HG03196 (cell line): ENCODE measurements around the gene TMEM30B.
"Not testable (repeated sequence)": the region's sequence is repeated elsewhere in the genome, so short reads cannot be mapped to it uniquely, and the experiment has no call there.

Experiments
- ATAC-seq: cut with Tn5 transposase; IDR thresholded peaks from one replicate; pipeline ENCODE4 v1.9.1; 2021; ENCODE audit not compliant: unreplicated experiment

Gene TMEM30B

DNA sequence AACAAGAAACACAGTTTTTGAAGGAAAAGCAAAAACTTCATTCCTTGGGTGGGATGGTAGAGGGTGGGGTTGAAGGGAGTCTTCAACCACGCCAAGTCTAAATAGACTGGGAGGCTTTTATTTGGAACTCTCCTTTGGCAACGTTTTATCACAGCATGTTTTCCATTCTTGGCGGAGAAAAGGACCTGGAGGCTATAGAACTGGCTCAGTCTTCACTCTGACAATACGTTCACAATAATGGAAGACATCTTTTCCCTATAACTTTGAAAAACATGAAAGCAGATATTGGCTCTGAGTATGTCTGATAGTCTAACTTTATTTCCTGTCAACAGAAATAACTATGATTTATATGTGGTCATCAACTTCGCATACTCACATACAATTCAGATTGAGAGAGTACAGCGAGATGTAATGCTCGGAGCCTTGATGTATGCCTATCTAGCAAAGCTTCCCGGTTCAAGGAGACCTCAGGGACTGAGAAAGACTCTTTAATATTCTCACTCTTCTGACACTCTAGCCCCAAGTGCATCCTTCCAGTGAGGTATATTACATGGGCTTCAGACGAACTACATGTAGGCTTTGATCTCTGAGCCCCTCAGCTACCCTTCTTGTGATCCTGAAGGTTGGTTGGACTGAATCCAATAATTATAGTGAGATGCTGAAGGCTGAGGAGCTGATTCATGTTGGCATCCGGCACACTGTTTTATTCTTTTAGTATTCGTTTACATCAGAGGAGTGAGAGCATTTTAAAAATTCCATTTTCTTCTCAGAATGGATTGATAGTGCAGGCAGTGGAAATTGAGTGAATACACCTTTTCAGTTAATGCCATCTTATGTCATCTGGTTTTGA lies 14.0 kb downstream of the TMEM30B start:
- no peak for ATAC-seq

DNA sequence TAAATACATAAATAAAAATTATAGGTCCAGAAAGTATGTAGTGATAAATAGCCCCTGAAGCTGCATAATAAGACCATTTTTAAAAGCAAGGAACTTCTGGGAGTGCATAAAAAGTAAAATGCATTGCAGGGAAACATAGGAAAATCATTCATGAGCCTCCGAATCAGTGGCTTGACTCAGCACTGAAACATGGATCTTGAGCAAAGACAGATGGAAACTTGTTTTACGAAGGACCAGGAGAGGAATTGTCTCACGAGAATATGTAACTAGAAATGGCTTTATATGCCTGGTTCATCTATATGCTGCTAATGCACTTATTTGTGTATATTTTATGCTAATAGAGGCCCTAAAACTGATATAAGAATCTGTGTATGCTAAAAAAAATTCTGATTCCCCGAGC lies 14.7 kb downstream of the TMEM30B start:
- ATAC-seq: no peak

DNA sequence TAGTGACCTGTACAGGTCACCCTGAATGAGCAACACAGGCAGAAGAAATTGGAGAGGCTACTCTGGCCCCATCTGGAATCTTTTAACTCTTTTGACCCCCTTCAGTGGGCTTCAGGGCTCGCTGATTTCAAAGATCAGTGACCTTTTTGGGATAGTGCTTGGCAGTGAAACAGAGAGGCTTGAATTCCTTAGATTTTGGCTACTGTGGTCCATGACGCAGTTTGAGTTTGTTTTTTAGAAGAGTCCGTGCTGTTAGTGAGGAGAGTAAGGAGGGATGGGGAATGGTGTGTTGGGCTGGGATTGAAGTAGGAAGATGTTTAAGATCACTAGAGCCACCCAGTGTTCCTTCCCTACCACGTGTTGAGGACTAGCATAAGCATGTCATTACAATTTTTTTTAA lies 16.5 kb downstream of the TMEM30B start:
- ATAC-seq: no peak

DNA sequence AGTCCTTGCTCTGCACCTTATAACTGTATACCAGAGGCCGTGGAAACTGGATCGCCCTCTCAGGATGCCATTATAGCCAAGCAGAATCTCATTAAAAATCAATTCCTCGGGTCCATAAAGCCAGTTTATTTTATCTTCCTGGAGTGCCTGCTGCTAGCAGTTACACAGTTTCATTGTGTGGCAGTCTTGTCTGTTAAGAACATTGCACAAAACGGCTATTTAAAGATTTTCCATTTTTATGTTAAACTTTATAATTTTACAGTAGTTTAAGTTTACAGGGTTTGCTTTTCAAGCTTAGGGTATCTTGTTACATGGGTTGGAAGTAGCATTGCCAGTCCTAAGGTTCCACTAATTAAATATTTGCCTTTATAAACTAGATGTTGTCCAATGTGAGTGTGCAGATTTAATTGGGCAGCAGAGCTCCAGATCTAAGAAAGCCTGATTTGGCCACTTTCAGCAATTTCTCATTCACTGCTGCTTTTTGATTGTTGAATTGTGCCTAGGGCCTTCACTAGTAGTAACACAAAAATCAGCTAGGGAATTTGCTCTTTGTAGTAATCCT lies 17.0 kb downstream of the TMEM30B start:
- ATAC-seq: no peak

DNA sequence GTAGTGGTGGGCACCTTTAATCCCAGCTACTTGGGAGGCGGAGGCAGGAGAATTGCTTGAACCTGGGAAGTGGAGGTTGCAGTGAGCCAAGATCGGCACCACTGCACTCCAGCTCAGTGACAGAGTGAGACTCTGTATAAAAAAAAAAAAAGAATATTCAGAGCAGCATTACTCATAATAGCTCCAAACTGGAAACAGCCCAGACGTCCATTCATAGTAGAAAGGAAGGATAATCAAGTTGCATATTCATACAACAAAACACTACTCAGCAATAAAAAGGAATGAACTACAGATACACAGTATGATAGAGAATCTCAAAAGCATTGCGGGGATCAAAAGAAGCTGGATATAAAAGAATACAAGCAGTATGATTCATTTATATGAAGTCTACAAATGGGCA lies 19.1 kb downstream of the TMEM30B start:
- no peak for ATAC-seq

DNA sequence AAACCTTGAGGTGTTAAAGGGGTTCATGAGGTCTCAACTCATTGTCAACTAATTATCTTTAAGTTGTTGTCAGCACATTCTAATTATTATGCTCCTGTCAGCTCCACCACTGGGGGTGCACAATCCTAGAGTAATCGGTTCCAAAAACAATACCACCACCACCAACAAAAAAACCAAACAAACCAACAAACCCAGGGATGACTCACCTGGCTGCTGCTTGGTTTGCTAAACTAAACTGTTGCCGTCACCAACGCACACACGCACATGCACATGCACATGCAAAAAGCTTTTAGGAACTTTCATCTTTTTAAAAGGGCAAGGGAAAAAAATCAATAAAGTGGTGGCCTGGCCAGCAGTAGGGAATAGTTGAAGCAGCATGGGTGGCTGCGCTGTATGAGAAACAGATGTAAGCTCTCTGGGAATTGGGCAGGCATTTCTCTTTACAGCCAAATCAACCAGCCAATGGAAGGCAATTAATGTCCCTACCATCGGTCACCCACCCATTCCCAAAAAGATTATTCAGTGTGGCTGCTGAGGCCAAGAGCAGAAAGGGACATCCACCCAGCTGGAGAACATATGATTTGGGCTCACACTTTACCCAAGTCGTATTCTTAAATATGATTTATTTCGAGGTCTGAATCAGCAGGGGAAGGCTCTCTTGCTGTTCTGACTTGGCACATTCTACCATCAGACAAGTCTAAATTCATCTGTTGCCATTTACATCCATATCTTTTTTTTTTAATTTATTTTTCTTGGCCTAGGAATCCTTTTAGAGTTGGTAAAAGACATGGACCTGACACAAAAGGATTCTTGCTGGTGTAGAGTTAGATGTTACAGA lies 20.0 kb downstream of the TMEM30B start:
- ATAC-seq: no peak

DNA sequence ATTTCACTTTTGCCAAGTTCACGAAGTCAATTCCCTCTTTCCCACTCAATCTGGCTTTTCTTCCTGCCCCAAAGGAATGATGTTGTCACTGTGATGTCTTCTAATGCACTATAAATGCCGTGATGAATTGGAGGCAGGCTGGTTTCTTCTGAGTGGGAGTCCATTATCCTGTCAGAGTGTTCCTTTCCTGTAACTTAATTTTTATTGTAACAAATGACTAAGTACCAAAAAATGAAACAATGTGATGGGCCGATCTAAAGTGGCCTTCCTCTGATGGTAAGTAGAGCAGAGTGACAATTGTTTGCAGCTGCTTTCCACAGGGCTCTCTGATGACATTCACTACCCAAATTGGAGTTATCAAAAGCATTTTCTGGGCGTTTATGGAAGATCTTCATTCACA lies 22.2 kb downstream of the TMEM30B start:
- no peak for ATAC-seq

DNA sequence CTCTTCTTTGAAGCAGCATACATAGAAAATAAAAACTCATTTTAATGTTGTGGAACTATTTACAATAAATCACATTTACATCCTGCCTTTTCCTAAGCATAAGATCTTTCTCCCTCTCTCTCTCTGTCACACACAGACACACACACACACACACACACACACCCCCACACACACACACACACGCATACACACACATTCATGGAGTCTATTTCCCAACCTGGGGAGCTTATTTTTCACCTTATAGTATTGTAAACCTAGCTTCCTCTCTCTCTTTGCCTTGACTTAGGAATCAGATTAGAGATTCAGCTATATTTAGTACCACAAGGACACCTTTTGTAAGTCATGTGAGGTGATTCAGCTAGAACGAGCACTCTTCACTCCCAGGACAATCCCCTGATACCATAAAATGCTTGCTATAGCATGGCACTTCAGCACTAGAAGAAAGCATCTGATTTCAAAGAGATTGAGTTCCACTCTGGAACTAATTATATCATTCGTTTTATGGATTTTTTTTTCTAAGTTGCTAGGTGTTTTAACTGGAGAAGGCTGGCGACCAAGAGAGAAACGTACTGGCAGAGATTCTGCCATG lies 23.6 kb downstream of the TMEM30B start:
- no peak for ATAC-seq

DNA sequence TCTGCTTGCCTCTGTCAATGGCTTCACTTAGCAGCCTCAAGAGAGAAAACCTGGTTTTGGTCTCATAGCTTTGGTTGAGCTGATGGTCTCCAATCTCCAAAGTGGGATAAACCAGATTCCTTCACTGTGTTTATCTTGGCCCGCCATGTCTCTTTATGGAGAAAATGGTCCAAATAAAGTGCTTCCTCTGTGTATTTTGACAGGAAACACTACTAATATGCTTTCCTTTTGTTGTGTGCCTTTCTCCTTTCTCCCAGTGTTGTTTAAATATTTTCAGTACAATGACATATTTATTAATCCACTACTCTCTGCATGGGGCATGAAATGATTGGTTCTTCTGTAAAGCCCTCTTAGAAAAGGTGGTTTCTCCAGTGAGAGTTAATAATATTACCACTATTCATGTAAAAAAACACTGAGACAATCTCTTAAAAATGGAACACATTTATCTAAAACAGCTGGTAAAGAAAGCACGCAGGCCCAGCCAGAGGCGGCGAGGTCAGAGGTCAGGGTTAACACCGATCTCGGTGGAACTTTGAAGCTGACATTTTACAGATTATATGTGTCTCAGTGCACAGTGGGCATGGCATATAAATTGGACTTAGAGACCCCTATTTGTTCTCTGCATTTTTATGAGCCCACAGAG lies 24.2 kb downstream of the TMEM30B start:
- no peak for ATAC-seq

DNA sequence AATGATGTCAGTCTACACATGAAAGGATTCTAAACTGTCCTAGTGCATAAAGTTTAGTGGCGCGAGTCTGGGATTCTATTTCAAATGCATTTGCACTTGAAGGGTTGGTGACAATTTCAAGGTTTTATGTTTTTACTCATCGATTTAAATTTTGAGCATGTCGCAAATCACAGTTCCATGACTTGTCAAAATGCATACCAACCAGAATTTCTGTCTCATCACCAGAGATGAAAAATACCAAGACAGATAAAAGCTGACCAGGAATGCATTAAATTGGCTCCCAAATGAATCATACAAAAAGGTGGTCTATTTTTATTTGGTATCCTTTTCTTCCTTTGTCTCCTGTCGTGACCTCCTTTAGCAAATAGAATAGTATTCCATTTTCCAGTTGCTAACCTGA lies 25.2 kb downstream of the TMEM30B start:
- no peak for ATAC-seq

DNA sequence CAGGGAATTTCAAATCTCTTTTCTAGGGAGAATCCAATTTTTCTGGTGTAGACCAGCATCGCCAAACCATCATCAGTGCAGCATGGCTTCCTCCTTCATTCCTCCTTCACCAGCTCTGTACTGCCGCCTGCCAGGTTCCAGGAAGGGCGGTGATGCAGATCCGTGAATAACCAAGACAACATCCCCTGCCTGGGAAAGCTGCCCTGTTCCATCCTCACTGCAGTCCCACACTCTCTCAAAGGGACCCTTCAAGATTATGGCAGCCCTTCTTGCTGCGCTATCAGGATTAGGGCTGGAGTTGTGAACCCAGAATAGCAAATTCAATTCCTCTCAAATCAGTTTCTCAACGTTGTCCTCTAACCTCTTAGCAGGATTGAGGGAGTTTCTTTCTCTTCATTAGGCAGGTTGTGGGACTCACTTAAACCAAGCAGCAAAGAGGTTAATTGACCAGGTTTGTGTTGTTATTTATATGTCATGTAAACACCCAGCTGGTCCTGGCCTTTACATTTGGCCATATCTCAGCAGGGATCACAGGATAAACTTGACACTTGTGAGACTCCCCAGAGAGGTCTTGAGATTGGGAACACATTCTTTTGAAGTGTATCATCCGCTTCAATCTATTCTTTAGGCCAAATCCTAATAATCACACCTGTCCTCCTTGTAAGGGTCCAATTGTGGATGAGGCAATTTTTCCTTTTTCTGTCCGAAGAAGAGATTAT lies 26.2 kb downstream of the TMEM30B start:
- no peak for ATAC-seq

DNA sequence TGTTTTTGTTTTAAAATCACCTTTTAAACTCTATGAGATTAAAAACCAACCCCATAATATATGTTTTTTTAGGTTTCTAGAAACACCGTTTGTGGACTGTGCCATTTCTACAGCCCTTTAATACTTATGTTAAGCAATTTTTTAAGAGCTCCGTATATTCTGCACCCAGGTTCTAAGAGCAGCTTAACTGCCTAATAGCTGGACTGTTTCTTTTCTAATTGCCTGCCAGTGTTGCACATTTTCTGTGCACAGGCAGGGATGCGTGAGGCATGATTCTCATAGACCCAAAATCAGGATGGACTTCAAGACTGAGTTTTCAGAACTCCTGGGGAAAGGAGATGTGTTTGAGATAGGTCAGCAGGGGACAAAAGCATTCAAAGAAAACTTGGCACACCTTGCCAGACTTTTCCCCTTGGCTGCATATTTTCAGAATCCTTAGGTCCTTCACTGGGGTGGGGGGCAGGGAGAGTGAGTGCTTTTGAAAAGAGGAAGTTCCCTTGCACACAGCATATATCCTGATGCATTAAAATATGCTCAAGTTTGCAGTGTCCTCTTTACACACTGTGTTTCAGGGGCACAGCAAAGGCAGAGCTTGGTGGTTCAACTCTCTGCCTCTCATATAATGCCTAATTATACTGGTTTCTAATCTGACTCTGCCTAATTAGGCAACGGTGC lies 27.9 kb downstream of the TMEM30B start:
- no peak for ATAC-seq

DNA sequence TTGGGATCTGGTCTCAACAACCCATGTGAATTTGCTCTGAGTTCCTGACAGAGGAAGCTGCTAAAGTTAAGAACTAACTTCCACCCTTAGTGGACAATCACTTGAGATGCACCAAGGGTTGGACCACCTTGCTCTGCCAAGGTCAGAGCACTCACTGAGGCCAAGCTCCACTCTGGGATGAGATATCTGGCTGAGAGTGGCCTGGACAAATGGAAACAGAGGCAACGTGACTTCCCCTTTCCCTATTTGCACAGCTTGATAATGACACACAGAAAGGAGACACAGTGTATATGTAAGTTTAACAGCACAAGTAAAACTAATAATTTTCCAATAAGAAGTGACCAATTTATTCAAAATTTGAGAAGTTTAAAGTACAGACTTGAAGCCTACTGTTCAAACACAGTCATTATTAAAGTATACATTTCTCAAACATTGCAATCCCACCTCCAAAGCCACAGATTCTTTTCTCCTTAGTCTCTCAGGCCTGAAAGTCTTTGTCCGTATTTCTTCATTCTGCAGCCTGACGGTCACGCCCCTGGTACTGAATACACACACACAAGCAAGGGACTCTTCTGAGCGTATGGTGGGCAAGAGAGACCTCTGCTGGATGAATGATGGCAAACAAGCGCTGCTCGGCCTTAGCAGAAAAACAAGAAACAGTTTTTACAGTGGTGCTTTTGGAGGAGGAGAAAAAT lies 28.6 kb downstream of the TMEM30B start:
- ATAC-seq: peak; percentile 91

DNA sequence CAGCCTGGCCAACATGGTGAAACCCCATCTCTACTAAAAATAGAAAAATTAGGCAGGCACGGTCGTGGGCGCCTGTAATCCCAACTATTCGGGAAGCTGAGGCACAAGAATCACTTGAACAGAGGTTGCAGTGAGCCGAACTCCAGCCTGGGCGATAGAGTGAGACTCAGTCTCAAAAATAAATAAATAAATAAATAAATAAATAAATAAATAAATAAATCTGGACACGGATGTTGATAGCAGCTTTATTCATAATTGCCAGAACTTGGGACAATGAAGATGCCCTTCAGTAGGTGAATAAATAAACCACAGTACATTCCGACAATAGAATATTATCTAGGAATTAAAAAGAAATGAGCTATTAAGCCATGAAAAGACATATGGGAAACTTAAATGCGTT lies 31.1 kb downstream of the TMEM30B start:
- ATAC-seq: no peak

DNA sequence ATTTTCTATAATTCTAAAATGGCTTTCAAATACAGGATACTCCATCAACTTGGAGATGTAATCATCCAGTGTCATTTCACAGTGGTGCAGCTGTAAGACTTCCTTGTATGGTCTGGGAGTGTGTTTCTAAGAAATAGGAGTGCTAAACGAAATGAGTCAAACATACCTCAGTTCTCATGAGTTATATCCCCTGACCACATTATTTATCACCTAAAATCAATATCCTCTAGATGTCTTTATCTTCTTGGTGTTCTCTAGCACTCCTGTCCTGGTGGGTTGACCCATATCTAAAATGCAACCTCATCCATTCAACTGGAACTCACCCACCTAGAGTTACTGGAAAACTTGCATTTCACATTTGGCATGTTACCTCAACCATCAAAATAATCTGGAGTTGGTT lies 33.2 kb downstream of the TMEM30B start:
- no peak for ATAC-seq

DNA sequence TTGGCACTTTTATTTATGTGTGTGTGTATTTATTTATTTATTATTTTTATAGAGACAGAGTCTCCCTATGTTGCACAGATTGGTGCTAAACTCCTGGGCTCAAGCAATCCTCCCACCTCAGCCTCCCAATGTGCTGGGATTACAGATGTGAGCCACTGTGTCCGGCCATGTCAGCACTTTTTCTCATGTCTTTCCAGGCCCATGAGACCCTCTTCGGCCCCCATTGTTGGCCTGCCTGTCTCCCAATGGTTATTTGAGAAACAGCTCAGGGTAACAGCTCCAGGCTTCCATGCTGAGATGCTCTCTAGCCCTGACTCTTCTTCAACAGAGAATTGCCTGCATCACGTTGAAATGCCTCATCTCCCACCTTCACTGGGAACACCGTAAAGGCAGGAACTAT lies 34.4 kb downstream of the TMEM30B start:
- ATAC-seq: no peak

DNA sequence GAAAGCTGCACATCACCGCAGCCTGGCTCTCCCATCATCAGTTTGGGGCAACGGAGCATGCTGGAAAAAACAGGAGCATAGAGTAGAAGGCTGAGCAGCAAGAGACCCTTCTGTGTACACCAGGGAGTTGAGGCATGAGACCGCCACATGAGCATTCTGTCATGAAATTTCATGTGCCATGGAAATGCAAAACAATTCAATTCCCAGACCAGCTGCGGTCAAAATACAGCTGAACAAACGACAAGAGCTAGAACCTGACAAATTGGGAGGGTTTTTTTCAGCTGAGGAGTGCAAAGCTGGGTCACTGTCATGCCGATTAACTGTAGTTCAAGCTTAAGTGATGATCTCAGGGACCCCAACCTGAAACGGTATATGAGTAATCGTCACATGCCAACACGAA lies 37.1 kb downstream of the TMEM30B start:
- no peak for ATAC-seq

DNA sequence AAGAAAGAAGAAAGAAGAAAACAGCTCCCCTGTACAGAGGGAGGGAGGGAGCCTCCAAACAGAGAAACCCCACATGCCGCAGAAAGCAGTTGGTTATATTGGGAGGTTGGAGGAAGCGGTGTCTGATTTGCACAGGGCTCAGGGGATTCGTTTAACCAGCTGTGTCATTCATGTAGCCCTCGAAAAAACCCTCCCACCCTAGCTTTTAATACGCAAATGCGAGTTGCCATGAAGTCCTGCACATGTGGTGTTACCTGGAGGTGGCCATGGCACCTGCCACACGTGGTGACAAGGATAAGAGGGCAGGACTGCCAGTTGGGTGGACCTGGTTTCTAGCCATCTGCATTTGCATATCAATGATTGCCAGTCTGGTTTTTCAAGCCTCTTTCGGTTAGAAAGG lies 40.9 kb downstream of the TMEM30B start:
- no peak for ATAC-seq

DNA sequence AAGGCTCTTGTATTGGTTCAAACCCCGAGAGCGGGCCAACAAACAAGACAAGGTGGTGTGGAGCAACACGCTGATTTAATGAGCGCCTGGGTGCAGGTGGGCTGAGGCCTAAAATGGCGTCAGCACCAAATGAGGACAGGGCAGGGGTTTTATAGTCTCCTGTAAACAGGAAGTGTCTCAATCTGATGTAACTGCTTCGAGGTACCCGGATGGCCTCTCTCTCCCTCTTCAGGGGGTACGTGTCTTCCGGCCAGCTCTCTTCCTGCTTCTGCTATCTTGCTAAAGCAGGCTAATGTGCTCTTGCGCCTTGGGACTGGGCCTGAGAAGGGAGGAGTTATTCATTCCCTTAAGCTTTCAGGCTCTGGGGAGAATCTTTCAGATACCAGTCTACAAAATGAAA lies 41.9 kb downstream of the TMEM30B start:
- ATAC-seq: not testable (repeated sequence)
